ENCODE results near the gene GPLD1.

GRCh38 chr6:24460966-24461365 lies 28.4 kb downstream of the GPLD1 start:
- no peak for TF ChIP-seq CTCF (IDR thresholded peaks at IDR 0.05)
- TF ChIP-seq POLR2A (IDR thresholded peaks at IDR 0.05): no peak
- no peak for TF ChIP-seq POLR2AphosphoS5 (IDR thresholded peaks at IDR 0.05; ENCODE audit: insufficient read depth in 1 of 2, low read depth in 1 of 2)

Measured in vagina (tissue), 2 donors.